ENCODE data around the gene ELOVL7. TPM values are rescaled to one million over a fixed set of nuclear protein-coding genes. Genes with fewer than 3 reads are reported as not detected.

ELOVL7 gene
- total and polyA plus RNA-seq, 12 donors: 0.16 to 2.0 (median 0.59) TPM

DNA sequence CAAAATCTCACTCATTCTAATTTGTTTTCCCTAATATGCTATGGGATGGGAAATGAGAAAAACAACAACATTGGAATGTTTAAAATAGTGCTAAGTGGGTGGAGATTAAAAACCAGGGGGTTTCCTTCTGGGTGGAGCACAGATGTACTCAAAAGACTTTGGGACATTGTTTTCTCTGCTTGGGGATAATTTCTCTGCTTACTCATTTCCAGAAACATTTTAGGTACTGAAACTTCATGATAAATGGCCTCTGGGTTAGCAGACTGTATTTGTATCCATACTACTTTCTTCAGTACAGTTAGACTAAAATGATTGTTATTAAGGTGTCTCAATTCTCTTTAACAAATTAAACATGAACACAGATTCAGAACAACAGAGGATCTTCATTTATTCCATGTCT is 17.4 kb downstream of the ELOVL7 start:
- Histone ChIP-seq H3K4me1 (no peaks in the 10 kb centered on the region), H3K27ac (no peak overlapping the region), H3K27me3 (no peaks in the 10 kb centered on the region), H3K36me3 (no peaks in the 10 kb centered on the region), H3K4me3 (no peak overlapping the region), H3K9me3 (no peaks in the 10 kb centered on the region)
- DNase-seq: no peak
- intact Hi-C loops (cut with DNase I): no loop called here
- TF ChIP-seq, protein P1, sequence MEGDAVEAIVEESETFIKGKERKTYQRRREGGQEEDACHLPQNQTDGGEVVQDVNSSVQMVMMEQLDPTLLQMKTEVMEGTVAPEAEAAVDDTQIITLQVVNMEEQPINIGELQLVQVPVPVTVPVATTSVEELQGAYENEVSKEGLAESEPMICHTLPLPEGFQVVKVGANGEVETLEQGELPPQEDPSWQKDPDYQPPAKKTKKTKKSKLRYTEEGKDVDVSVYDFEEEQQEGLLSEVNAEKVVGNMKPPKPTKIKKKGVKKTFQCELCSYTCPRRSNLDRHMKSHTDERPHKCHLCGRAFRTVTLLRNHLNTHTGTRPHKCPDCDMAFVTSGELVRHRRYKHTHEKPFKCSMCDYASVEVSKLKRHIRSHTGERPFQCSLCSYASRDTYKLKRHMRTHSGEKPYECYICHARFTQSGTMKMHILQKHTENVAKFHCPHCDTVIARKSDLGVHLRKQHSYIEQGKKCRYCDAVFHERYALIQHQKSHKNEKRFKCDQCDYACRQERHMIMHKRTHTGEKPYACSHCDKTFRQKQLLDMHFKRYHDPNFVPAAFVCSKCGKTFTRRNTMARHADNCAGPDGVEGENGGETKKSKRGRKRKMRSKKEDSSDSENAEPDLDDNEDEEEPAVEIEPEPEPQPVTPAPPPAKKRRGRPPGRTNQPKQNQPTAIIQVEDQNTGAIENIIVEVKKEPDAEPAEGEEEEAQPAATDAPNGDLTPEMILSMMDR (IDR thresholded peaks at IDR 0.05): no peak
- ATAC-seq: no peak

GRCh38 chr5:60823574-60823973 is 20.5 kb downstream of the ELOVL7 start:
- TF ChIP-seq, protein P1 (IDR thresholded peaks at IDR 0.05): no peak
- no peak overlapping the region for H3K27ac ChIP-seq
- ATAC-seq: no peak
- H3K4me1 ChIP-seq: peaks cover 0 to 7% (median 0%) of the 10 kb centered on the region in 9 donors
- no peak overlapping the region for H3K4me3 ChIP-seq
- no peaks in the 10 kb centered on the region for H3K27me3 ChIP-seq
- DNase-seq: no peak
- H3K9me3 ChIP-seq: no peaks in the 10 kb centered on the region
- WGBS, 2 donors: 88 to 93% methylated on average over 1 of the region's 1 CpG
- no peaks in the 10 kb centered on the region for H3K36me3 ChIP-seq
- intact Hi-C loops (cut with DNase I): no loop called here

DNA sequence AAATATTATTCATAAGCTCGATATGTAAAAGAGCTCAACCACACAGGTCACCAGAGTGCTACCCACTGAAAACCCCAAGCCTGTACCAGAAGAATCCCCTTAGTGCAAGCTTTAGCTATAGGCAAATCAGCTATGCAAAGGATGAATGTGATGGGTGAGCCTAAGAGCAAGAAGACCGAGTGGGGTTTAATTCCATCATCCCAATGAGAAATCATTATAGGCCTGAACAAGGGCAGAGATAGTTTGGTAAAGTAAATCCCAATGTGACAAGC is 21.8 kb downstream of the ELOVL7 start:
- H3K9me3 ChIP-seq: no peaks in the 10 kb centered on the region
- TF ChIP-seq, protein P1 (IDR thresholded peaks at IDR 0.05): no peak
- peaks cover 0 to 7% (median 0%) of the 10 kb centered on the region in 9 donors for H3K4me1 ChIP-seq
- H3K4me3 ChIP-seq: no peak overlapping the region
- WGBS, 2 donors: 81 to 89% methylated on average over 2 of the region's 2 CpGs
- no peaks in the 10 kb centered on the region for H3K27me3 ChIP-seq
- no peak for DNase-seq
- no peak overlapping the region for H3K27ac ChIP-seq
- no peaks in the 10 kb centered on the region for H3K36me3 ChIP-seq
- intact Hi-C loops (cut with DNase I): no loop called here
- ATAC-seq: no peak

GRCh38 chr5:60821488-60822284 is 22.4 kb downstream of the ELOVL7 start:
- H3K4me1 ChIP-seq: peaks cover 0 to 7% (median 0%) of the 10 kb centered on the region in 9 donors
- H3K36me3 ChIP-seq: no peaks in the 10 kb centered on the region
- DNase-seq (no peak), ATAC-seq (no peak)
- TF ChIP-seq, protein P1 (IDR thresholded peaks at IDR 0.05): no peak
- H3K9me3 ChIP-seq: no peaks in the 10 kb centered on the region
- intact Hi-C loops (cut with DNase I): no loop called here
- H3K4me3 ChIP-seq: no peak overlapping the region
- no peak overlapping the region for H3K27ac ChIP-seq
- 92 to 96% methylated on average over 4 of the region's 4 CpGs for WGBS, 2 donors
- no peaks in the 10 kb centered on the region for H3K27me3 ChIP-seq
